Neuronal stem cell (in vitro differentiated cells): ENCODE data around the gene PPP2R5C.

Experiments used
- DNase-seq: peaks from one replicate; pipeline ENCODE4 v3.0.0-alpha.2; 2013; ENCODE audit warnings: low spot score
- H2AFZ ChIP-seq: one replicate; pipeline ENCODE4 v1.6.1; 2013; ENCODE audit warnings: mild to moderate bottlenecking, low read length, inconsistent platforms
- H2AK5ac ChIP-seq: 2 replicates; pipeline ENCODE4 v1.6.1; 2013; ENCODE audit warnings: low read depth, mild to moderate bottlenecking, inconsistent platforms, low read length, moderate library complexity, mixed read lengths
- H2BK120ac ChIP-seq: 2 replicates; pipeline ENCODE4 v1.6.1; 2013; ENCODE audit warnings: low read depth, mild to moderate bottlenecking, inconsistent platforms, low read length, moderate library complexity, mixed read lengths
- H2BK12ac ChIP-seq: one replicate; pipeline ENCODE4 v1.6.1; 2013; ENCODE audit warnings: low read length, inconsistent platforms
- H2BK15ac ChIP-seq: 2 replicates; pipeline ENCODE4 v1.6.1; 2013; ENCODE audit warnings: mild to moderate bottlenecking, low read length, inconsistent platforms, mixed read lengths
- H2BK5ac ChIP-seq: one replicate; pipeline ENCODE4 v1.6.1; 2013; ENCODE audit warnings: inconsistent platforms, mild to moderate bottlenecking, low read length, moderate library complexity
- H3K14ac ChIP-seq: one replicate; pipeline ENCODE4 v1.6.1; 2013; ENCODE audit warnings: low read length, inconsistent platforms
- H3K18ac ChIP-seq: 2 replicates; pipeline ENCODE4 v1.6.1; 2013; ENCODE audit warnings: low read length, inconsistent platforms
- H3K23ac ChIP-seq: 2 replicates; pipeline ENCODE4 v1.6.1; 2013; ENCODE audit warnings: low read depth, mild to moderate bottlenecking, mixed read lengths, low read length, inconsistent platforms; ENCODE audit not compliant: poor library complexity
- H3K27ac ChIP-seq: replicated peaks from 3 replicates; pipeline ENCODE4 v1.5.1; 2013; ENCODE audit warnings: low read length, inconsistent platforms
- H3K27me3 ChIP-seq, 3 experiments: 2 replicates each; pipeline ENCODE4 v1.6.1; 2013; ENCODE audit warnings: low read length in 3 of 3, mild to moderate bottlenecking in 2 of 3, inconsistent platforms in 1 of 3, low read depth in 1 of 3, mixed read lengths in 1 of 3, moderate library complexity in 1 of 3; ENCODE audit not compliant: control insufficient read depth in 3 of 3, insufficient read depth in 3 of 3
- H3K36me3 ChIP-seq, 2 donors: replicated peaks in 1 of 2; 2 replicates each; pipeline ENCODE4 v1.6.1; 2013; ENCODE audit warnings: low read length in 2 of 2; ENCODE audit not compliant: control insufficient read depth in 2 of 2, insufficient read depth in 2 of 2
- H3K4ac ChIP-seq: 2 replicates; pipeline ENCODE4 v1.6.1; 2013; ENCODE audit warnings: inconsistent platforms, mild to moderate bottlenecking, low read length, moderate library complexity
- H3K4me1 ChIP-seq, 2 donors: 1 replicate in 1 of 2; 2 replicates in 1 of 2; pipeline ENCODE4 v1.6.1; 2013; ENCODE audit warnings: low read length in 2 of 2, low read depth in 1 of 2; ENCODE audit not compliant: control insufficient read depth in 2 of 2, insufficient read depth in 1 of 2
- H3K4me2 ChIP-seq: one replicate; pipeline ENCODE4 v1.6.1; 2013; ENCODE audit warnings: mild to moderate bottlenecking, low read length, inconsistent platforms; ENCODE audit not compliant: insufficient read depth, poor library complexity, severe bottlenecking
- H3K4me3 ChIP-seq, 2 donors: 2 replicates each; pipeline ENCODE4 v1.5.1; 2013; ENCODE audit warnings: low read length in 2 of 2, mild to moderate bottlenecking in 2 of 2, inconsistent platforms in 1 of 2, moderate library complexity in 1 of 2
- H3K79me1 ChIP-seq: one replicate; pipeline ENCODE4 v1.6.1; 2013; ENCODE audit warnings: low read depth, mild to moderate bottlenecking, inconsistent platforms, low read length, moderate library complexity
- H3K9ac ChIP-seq: one replicate; pipeline ENCODE4 v1.6.1; 2013; ENCODE audit warnings: mild to moderate bottlenecking, low read depth, low read length, inconsistent platforms; ENCODE audit not compliant: poor library complexity
- H3K9me3 ChIP-seq, 2 donors: replicated peaks in 1 of 2; 2 replicates each; pipeline versions ENCODE3 to v1.6.1; 2013; ENCODE audit warnings: low read length in 2 of 2, mild to moderate bottlenecking in 2 of 2, inconsistent platforms in 1 of 2, low read depth in 1 of 2, mixed read lengths in 1 of 2, moderate library complexity in 1 of 2; ENCODE audit not compliant: control insufficient read depth in 2 of 2, insufficient read depth in 1 of 2
- H4K8ac ChIP-seq: one replicate; pipeline ENCODE4 v1.6.1; 2013; ENCODE audit warnings: low read depth, mild to moderate bottlenecking, inconsistent platforms, low read length, moderate library complexity
- H4K91ac ChIP-seq: one replicate; pipeline ENCODE4 v1.6.1; 2013; ENCODE audit warnings: low read length, low read depth, mild to moderate bottlenecking, inconsistent platforms; ENCODE audit not compliant: poor library complexity
- WGBS, 2 donors: extraction: QIAGEN DNeasy Blood & Tissue Kit; methylation state at CpG; one replicate each; pipeline ENCODE4 v1.1.7; 2013; ENCODE audit warnings: missing lambda C conversion rate in 2 of 2, mixed read lengths in 1 of 2; ENCODE audit not compliant: insufficient read length in 2 of 2, insufficient replicate concordance in 1 of 2; ENCODE audit errors: extremely low coverage in 2 of 2; 5-methylcytosine and 5-hydroxymethylcytosine counted together

PPP2R5C gene

DNA sequence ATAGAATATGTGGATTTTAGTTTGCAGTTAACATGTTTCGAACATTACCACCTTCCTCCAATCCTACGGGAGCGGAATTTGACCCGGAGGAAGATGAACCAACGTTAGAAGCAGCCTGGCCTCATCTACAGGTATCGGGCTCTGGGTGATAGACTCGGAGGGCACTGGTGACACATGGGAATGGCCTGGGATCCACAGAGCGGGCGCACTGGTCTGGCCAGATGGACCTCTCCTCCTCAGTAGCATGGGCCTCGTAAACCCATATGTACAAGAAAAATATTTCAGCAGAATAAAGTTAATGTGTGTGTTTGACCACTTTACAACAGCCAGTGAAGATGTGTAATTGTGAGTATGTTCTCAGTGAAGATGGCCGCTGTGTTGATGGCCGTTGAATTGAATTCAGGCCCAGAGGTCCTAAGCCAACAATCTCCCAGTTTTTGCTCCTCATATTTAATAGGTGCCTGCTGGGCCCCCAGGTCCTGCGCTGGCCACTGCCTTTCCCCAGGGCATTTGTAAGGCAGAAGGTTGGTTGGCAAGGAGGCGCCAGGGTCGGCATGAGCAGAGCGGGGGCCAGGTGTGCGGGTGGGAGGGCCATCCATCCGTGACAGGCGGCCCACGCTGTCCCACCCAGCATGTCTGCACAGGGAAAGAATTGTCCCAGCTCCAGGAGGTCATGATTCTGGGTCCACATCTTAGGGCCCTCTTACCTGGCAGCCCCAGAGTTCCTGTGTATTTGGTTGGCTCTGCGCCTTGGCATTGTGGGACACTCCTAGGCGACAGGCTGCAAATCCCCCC, 120.8 kb downstream of the PPP2R5C start:
- Histone ChIP-seq H3K4me3 (no peak overlapping the region), H3K14ac (no peak overlapping the region), H2AK5ac (no peak overlapping the region), H2BK120ac (no peak overlapping the region), H4K91ac (no peak overlapping the region), H3K23ac (no peak overlapping the region), H3K79me1 (peaks cover 7% of the 10 kb centered on the region), H3K27me3 (no peaks in the 10 kb centered on the region), H4K8ac (no peak overlapping the region), H2AFZ (no peak overlapping the region), H3K9me3 (peaks cover 0 to 2% of the 10 kb centered on the region in 2 donors), H2BK12ac (no peak overlapping the region), H3K4me2 (no peak overlapping the region), H3K4ac (no peak overlapping the region), H3K27ac (no peak overlapping the region), H3K18ac (no peak overlapping the region), H3K36me3 (peaks cover 22 to 77% of the 10 kb centered on the region in 2 donors), H3K4me1 (no peaks in the 10 kb centered on the region), H2BK5ac (no peak overlapping the region), H3K9ac (peak overlapping the region; percentile 50), H2BK15ac (no peak overlapping the region)
- DNase-seq, result no peak
- no CpG with 5 or more reads among the region's 22 CpGs for WGBS, 2 donors

- Histone ChIP-seq H3K27ac (no peak overlapping the region), H3K36me3 (peaks cover 29 to 80% of the 10 kb centered on the region in 2 donors)
These were observed 122.8 kb downstream of the PPP2R5C start for GRCh38 chr14:101884089-101884933.

GRCh38 chr14:101884934-101885576, 123.5 kb downstream of the PPP2R5C start:
- Histone ChIP-seq H3K23ac (peak overlapping the region; percentile 5), H3K27me3 (no peaks in the 10 kb centered on the region), H3K4me1 (no peaks in the 10 kb centered on the region), H3K79me1 (peaks cover 4% of the 10 kb centered on the region), H3K36me3 (peaks cover 29 to 82% of the 10 kb centered on the region in 2 donors), H3K4me2 (no peak overlapping the region), H3K27ac (no peak overlapping the region), H3K4me3 (no peak overlapping the region), H3K9me3 (peaks cover 0 to 2% of the 10 kb centered on the region in 2 donors), H2AFZ (no peak overlapping the region), H2BK12ac (no peak overlapping the region), H2BK15ac (no peak overlapping the region), H3K18ac (no peak overlapping the region), H4K91ac (no peak overlapping the region), H2BK120ac (no peak overlapping the region), H4K8ac (no peak overlapping the region), H3K14ac (no peak overlapping the region), H3K4ac (no peak overlapping the region), H3K9ac (no peak overlapping the region), H2BK5ac (no peak overlapping the region), H2AK5ac (no peak overlapping the region)
- DNase-seq, result no peak
- WGBS, 2 donors, result no CpG with 5 or more reads among the region's 24 CpGs

More at GRCh38 chr14:101884089-101884933, 122.8 kb downstream of the PPP2R5C start:
- H3K9me3 ChIP-seq, result peaks cover 0 to 2% of the 10 kb centered on the region in 2 donors
- peaks cover 4% of the 10 kb centered on the region for H3K79me1 ChIP-seq
- no peak for DNase-seq
- H3K9ac ChIP-seq, result no peak overlapping the region
- H4K91ac ChIP-seq, result no peak overlapping the region
- peak overlapping the region; percentile 23 for H4K8ac ChIP-seq
- H3K4me1 ChIP-seq, result no peaks in the 10 kb centered on the region
- no peak overlapping the region for H2BK120ac ChIP-seq
- H2BK5ac ChIP-seq, result no peak overlapping the region
- H3K4ac ChIP-seq, result no peak overlapping the region
- H2AK5ac ChIP-seq, result no peak overlapping the region
- WGBS, 2 donors, result no CpG with 5 or more reads among the region's 17 CpGs
- H3K4me2 ChIP-seq, result no peak overlapping the region
- H2BK15ac ChIP-seq, result no peak overlapping the region
- no peak overlapping the region for H3K18ac ChIP-seq
- no peak overlapping the region for H2BK12ac ChIP-seq
- H3K27me3 ChIP-seq, result no peaks in the 10 kb centered on the region
- no peak overlapping the region for H3K14ac ChIP-seq
- no peak overlapping the region for H3K4me3 ChIP-seq
- H3K23ac ChIP-seq, result peak overlapping the region; percentile 5
- no peak overlapping the region for H2AFZ ChIP-seq
